AG20443 (cell line): ENCODE measurements around the gene PRTN3.
"Not testable (repeated sequence)": the region's sequence is repeated elsewhere in the genome, so short reads cannot be mapped to it uniquely, and the experiment has no call there.

Experiments
- DNase-seq: peaks from one replicate; pipeline ENCODE4 v3.0.0; 2012; ENCODE audit warnings: low spot score, mixed read lengths

The PRTN3 gene

DNA sequence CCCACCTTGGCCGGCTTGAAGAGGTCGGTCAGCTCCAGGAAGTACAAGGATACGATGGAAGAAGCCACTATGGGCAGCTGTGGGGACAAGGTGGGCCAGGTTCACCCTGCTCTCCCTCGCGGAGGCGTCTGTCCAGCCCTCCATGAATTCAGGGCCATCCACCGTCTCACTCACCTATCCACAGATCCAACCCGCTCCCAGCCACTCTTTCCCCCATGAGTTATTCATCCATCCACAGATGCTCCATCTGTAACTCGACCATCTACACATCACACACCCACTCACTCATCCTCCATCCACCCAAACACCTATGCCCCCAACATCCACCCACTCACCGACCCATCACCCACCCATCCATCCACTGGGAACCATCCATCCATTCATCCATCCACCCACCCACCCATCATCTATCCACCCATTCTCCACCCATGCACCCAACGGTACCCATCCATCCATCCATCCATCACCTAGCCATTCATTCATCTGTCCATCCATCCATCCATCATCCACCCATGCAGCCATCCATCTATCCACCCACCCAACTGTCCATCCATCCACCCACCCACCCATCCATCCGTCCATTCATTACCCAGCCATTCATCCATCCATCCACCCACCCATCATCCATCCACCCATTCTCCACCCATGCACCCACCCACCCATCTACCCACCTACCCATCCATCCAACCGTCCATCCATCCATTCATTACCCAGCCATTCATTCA lies 24.9 kb upstream of the PRTN3 start:
- DNase-seq = no peak

- DNase-seq = no peak
Observed at GRCh38 chr19:816500-816857, 24.3 kb upstream of the PRTN3 start.

GRCh38 chr19:820212-820611 lies 20.6 kb upstream of the PRTN3 start:
- not testable (repeated sequence) for DNase-seq

DNA sequence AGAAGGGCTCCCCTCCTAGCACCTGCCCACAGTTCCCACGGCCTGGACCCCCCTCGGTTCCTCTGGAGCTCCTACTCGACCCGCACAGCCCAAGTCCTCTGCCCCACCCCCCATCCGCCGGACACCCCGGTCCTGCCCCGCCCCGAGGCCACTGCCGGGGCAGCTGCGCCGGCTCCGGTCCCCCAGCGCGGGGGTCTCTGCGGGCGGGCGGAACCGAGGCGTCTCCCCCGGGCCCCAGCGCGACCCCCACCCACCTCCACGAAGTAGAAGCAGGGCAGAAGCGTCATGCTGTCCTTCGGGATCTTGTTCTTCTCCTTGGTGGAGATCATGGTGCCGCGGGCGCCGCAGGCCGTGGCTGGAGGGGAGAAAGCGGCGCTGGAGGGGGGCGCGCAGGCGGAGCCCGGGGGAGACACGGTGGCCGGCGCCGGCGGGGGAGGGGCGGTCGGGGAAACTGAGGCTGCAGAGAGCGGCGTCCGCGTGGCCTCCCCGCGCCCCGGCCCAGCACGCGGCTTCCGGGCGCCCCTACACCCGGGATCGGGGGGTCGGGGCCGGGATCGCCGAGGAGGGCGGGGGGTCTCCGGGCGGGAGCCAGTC lies 19.5 kb upstream of the PRTN3 start:
- peak; percentile 53 for DNase-seq

DNA sequence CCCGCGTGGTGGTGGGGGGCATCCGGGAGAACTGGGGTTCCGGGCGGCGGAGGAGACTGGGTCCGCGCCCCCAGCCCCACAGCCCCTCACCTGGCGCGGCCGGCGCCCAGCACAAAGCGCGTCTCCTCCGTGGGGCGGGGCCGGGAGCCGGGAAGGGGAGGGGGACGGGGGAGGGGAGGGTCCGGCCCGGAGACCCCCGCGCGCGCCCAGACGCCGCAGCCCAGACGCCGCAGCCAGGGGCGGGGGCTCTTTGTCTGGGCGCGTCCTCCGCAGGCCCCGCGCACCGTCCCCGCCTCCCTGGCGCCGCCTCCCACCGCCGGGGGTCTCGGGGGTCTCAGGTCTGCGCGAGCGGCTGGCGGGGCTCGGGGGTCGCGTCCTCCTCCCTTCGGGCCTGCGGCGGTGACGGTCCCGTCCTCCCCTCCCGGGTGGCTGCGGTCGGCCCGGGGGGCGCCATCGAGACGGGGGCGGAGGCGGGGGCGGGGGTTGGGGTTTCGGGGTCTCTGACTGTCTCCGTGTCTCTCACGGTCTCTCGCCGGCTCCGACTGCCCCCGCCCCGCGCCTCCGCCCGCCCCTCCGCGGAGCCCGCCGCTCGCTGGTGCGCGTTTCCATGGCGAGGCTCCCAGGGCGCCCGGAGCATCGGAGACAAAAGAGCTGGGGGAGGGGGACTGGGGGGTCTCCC lies 18.8 kb upstream of the PRTN3 start, which contains the start of gene PLPPR3:
Gene PLPPR3 (minus strand): TSS at position 131 of the 679 bp plus-strand sequence. CDS start 396 bp downstream, outside the sequence.
- DNase-seq = no peak

- peak; percentile 70 for DNase-seq
Observed at GRCh38 chr19:823565-824121, 17.2 kb upstream of the PRTN3 start.

DNA sequence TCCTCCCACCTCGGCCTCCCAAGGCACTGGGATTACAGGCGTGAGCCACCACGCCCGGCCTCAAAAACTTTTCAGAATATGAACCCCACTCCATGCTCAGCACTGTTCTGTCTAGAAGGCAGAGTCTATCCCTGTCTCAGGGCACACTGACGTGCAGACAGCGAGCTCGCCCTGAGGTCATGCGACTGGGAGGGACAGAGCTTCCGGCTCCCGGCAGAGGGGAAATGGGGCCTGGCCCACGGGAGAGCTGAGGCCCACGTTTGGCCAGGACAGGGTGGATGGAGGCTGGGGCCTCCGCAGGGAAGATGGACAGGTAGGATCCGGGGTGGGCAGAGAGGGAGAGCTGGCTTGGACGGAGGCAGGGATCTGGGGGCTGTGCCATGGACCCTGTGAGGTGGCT lies 15.9 kb upstream of the PRTN3 start:
- DNase-seq = no peak

DNA sequence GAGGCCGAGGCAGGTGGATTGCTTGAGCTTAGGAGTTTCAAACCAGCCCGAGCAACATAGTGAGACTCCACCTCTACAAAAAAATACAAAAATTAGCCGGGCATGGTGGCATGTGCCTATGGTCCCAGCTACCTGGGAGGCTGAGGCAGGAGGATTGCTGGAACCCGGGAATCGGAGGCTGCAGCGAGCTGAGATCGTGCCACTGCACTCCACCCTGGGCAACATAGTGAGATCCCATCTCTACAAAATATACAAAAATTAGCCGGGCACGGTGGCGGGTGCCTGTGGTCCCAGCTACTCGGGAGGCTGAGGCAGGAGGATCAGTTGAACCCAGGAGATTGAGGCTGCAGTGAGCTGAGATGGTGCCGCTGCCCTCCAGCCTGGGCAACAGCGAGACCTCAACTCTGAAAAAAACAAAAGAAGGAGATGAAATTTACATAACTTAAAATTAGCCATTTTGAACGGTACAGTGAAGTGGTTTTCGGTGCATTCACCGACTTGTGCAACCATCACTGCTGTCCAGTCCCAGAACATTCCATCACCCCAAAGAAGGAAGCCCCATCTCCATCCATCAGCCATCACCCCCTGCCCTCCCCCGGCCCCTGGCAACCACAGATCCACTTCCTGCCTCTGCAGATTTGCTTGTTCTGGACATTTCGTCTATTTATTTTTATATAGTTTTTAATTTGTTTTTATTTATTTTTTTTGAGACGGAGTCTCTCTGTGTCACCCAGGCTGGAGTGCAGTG lies 14.7 kb upstream of the PRTN3 start:
- no peak for DNase-seq

GRCh38 chr19:827314-827709 lies 13.5 kb upstream of the PRTN3 start:
- DNase-seq = no peak

DNA sequence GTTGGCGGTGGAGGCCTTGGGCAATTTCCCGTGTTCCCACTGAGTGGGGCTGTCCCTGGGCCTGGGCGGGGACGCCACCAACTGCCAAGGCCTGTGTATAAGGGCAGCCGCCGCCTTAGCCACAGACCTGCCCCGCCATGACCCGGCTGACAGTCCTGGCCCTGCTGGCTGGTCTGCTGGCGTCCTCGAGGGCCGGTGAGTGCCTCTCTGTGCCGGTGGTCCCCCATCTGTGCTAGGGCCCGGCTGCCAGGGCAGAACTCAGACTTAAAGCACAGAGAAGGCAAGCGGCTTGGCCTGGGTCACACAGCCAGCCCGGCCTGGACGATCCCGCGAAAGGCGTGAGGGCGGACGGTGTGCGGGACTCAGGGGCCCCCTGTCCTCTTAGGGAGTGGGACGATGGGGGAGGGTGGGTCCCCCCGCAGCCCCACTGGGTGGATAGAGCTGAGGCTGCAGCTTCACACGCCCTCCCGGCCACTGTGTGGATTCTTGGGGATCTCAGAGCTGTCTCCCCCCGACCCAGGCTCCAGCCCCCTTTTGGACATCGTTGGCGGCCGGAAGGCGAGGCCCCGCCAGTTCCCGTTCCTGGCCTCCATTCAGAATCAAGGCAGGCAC lies 13.0 kb upstream of the PRTN3 start, which contains the start of gene AZU1:
Gene AZU1 (plus strand): TSS at position 128 of the 612 bp plus-strand sequence. CDS start 10 bp downstream, at position 138.
- peak; percentile 45 for DNase-seq

GRCh38 chr19:829129-829758 lies 11.6 kb upstream of the PRTN3 start:
- no peak for DNase-seq

GRCh38 chr19:831407-832369 lies 9.1 kb upstream of the PRTN3 start:
- DNase-seq = no peak

GRCh38 chr19:834216-834615 lies 6.6 kb upstream of the PRTN3 start:
- no peak for DNase-seq

DNA sequence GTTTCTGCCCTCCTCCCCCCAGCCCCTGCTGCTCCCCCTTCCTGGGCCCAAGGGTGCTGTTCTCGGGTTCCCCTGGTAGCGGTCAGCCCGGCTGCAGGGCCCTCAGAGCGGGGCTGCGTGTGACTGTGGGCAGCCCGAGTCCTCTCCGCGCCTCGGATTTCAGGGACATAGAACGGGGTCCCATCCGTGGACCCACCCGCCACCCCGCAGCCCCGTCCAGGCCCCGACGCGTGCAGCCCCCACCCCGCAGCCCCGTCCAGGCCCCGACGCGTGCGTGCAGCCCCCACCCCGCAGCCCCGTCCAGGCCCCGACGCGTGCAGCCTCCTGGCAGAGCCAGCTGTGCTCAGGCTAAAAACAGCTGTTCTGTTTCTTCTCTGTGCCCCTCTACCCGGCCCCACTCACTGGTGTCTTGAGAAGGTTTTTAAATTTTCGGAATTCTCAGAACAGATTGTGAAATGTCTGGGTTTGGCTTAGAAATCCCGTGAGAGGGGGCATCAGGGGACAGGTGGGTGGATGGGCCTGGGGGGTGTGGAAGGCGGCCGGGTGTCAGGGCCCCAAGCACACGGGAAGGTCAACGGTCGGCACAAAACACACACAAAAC lies 5.5 kb upstream of the PRTN3 start:
- no peak for DNase-seq

- DNase-seq = not testable (repeated sequence)
Observed at GRCh38 chr19:842802-843179, 2.0 kb downstream of the PRTN3 start.

GRCh38 chr19:843180-843835 lies 2.5 kb downstream of the PRTN3 start:
- DNase-seq = no peak

DNA sequence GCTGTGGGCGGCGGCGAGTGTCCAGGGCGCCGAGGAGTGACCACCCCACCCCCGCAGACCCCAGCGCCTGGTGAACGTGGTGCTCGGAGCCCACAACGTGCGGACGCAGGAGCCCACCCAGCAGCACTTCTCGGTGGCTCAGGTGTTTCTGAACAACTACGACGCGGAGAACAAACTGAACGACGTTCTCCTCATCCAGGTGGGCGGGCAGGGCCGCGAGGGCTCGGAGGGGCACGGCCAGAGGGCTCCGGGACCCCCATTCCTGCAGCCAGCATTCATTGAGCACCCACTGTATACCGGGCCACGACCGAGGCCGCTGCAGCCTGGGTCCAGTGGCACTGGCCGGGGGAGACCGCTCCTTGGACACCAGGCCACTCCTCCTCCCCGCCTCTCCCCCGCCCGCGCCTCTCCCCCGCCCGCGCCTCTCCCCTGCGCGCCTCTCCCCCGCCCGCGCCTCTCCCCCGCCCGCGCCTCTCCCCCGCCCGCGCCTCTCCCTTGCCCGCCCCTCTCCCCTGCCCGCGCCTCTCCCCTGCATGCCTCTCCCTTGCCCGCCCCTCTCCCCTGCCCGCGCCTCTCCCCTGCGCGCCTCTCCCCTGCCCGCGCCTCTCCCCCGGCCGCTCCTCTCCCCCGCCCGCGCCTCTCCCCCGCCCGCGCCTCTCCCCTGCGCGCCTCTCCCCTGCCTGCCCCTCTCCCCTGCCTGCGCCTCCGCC lies 3.2 kb downstream of the PRTN3 start:
- no peak for DNase-seq

- DNase-seq = no peak
Observed at GRCh38 chr19:844546-844971, 3.8 kb downstream of the PRTN3 start.
